Activated CD4-positive, alpha-beta T cell treated with anti-CD3 and anti-CD28 coated beads, Interleukin-2, amount 50 U/mL, for 4 hours (primary cell): Measurements from ENCODE around the gene GRXCR2.
"Not testable (repeated sequence)": the region's sequence is repeated elsewhere in the genome, so short reads cannot be mapped to it uniquely, and the experiment has no call there.

Experiments
- DNase-seq, 2 experiments: peaks; one replicate each; pipeline ENCODE4 v3.0.0-alpha.2; 2020

Gene GRXCR2

GRCh38 chr5:145872486-145872885, 328 bp downstream of the GRXCR2 start:
- no peak for DNase-seq

- DNase-seq = no peak
Observed at GRCh38 chr5:145869753-145870152, 3.1 kb downstream of the GRXCR2 start.

GRCh38 chr5:145867806-145868205, 5.0 kb downstream of the GRXCR2 start:
- no peak for DNase-seq

GRCh38 chr5:145864432-145864831, 8.4 kb downstream of the GRXCR2 start:
- not testable (repeated sequence) for DNase-seq

GRCh38 chr5:145863003-145863402, 9.8 kb downstream of the GRXCR2 start:
- no peak for DNase-seq

GRCh38 chr5:145859897-145860296, 12.9 kb downstream of the GRXCR2 start:
- no peak for DNase-seq

- DNase-seq = no peak
Observed at GRCh38 chr5:145859453-145859852, 13.4 kb downstream of the GRXCR2 start.

- DNase-seq = no peak
Observed at GRCh38 chr5:145858959-145859358, 13.9 kb downstream of the GRXCR2 start.

GRCh38 chr5:145856285-145856818, 16.5 kb downstream of the GRXCR2 start:
- no peak for DNase-seq

- no peak for DNase-seq
Observed at GRCh38 chr5:145855763-145856267, 17.0 kb downstream of the GRXCR2 start.

- DNase-seq = no peak
Observed at GRCh38 chr5:145854651-145855258, 18.1 kb downstream of the GRXCR2 start.

- DNase-seq = no peak
Observed at GRCh38 chr5:145853781-145854376, 18.9 kb downstream of the GRXCR2 start.

GRCh38 chr5:145852990-145853389, 19.8 kb downstream of the GRXCR2 start:
- DNase-seq = no peak

- DNase-seq = no peak
Observed at GRCh38 chr5:145848854-145849253, 24.0 kb downstream of the GRXCR2 start.

GRCh38 chr5:145847499-145848497, 25.0 kb downstream of the GRXCR2 start:
- DNase-seq = no peak

GRCh38 chr5:145846081-145846480, 26.7 kb downstream of the GRXCR2 start:
- DNase-seq = no peak

- DNase-seq = no peak
Observed at GRCh38 chr5:145841299-145841698, 31.5 kb downstream of the GRXCR2 start.

- DNase-seq = no peak
Observed at GRCh38 chr5:145840458-145841132, 32.2 kb downstream of the GRXCR2 start.

- DNase-seq = no peak
Observed at GRCh38 chr5:145838276-145838675, 34.5 kb downstream of the GRXCR2 start.

GRCh38 chr5:145836241-145836640, 36.6 kb downstream of the GRXCR2 start:
- not testable (repeated sequence) for DNase-seq

GRCh38 chr5:145835848-145836239, 37.0 kb downstream of the GRXCR2 start:
- DNase-seq = no peak
